Measurements from ENCODE around the gene PAX9.

DNA sequence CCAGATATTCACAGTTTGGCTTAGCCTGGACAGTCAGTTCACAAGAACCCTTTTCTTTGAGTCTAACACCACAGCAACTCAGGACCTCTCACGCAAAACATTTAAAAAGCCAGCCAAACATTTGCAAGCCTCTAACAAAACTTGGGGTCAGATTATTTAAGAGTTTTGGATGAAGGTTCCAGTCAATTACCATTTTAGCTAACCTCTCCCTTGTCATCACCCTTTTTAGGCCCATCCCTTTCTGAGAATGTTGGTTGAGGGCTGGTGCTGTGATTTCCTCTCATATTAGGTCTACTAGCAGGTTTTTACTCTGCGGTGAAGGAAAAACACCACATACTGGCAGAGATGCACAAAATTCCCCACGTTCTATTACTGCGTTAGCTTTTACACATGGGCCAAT, 20.7 kb downstream of the PAX9 start:
- TF ChIP-seq, protein P1, sequence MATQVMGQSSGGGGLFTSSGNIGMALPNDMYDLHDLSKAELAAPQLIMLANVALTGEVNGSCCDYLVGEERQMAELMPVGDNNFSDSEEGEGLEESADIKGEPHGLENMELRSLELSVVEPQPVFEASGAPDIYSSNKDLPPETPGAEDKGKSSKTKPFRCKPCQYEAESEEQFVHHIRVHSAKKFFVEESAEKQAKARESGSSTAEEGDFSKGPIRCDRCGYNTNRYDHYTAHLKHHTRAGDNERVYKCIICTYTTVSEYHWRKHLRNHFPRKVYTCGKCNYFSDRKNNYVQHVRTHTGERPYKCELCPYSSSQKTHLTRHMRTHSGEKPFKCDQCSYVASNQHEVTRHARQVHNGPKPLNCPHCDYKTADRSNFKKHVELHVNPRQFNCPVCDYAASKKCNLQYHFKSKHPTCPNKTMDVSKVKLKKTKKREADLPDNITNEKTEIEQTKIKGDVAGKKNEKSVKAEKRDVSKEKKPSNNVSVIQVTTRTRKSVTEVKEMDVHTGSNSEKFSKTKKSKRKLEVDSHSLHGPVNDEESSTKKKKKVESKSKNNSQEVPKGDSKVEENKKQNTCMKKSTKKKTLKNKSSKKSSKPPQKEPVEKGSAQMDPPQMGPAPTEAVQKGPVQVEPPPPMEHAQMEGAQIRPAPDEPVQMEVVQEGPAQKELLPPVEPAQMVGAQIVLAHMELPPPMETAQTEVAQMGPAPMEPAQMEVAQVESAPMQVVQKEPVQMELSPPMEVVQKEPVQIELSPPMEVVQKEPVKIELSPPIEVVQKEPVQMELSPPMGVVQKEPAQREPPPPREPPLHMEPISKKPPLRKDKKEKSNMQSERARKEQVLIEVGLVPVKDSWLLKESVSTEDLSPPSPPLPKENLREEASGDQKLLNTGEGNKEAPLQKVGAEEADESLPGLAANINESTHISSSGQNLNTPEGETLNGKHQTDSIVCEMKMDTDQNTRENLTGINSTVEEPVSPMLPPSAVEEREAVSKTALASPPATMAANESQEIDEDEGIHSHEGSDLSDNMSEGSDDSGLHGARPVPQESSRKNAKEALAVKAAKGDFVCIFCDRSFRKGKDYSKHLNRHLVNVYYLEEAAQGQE (IDR thresholded peaks at IDR 0.05; ENCODE audit: borderline replicate concordance) = no peak
- TF ChIP-seq, protein P2, sequence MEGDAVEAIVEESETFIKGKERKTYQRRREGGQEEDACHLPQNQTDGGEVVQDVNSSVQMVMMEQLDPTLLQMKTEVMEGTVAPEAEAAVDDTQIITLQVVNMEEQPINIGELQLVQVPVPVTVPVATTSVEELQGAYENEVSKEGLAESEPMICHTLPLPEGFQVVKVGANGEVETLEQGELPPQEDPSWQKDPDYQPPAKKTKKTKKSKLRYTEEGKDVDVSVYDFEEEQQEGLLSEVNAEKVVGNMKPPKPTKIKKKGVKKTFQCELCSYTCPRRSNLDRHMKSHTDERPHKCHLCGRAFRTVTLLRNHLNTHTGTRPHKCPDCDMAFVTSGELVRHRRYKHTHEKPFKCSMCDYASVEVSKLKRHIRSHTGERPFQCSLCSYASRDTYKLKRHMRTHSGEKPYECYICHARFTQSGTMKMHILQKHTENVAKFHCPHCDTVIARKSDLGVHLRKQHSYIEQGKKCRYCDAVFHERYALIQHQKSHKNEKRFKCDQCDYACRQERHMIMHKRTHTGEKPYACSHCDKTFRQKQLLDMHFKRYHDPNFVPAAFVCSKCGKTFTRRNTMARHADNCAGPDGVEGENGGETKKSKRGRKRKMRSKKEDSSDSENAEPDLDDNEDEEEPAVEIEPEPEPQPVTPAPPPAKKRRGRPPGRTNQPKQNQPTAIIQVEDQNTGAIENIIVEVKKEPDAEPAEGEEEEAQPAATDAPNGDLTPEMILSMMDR (IDR thresholded peaks at IDR 0.05; ENCODE audit: poor library complexity, severe bottlenecking) = no peak
- no peak for TF ChIP-seq RAD21 (conservative IDR thresholded peaks at IDR 0.05)

Measured in neural cell (in vitro differentiated cells).